ELR (cell line): Measurements from ENCODE around the gene TATDN2.
"Not testable (repeated sequence)": the region's sequence is repeated elsewhere in the genome, so short reads cannot be mapped to it uniquely, and the experiment has no call there.

Experiments used
- DNase-seq: peaks from one replicate; pipeline ENCODE4 v3.0.0-alpha.2; 2015; ENCODE audit warnings: low read depth

The TATDN2 gene

DNA sequence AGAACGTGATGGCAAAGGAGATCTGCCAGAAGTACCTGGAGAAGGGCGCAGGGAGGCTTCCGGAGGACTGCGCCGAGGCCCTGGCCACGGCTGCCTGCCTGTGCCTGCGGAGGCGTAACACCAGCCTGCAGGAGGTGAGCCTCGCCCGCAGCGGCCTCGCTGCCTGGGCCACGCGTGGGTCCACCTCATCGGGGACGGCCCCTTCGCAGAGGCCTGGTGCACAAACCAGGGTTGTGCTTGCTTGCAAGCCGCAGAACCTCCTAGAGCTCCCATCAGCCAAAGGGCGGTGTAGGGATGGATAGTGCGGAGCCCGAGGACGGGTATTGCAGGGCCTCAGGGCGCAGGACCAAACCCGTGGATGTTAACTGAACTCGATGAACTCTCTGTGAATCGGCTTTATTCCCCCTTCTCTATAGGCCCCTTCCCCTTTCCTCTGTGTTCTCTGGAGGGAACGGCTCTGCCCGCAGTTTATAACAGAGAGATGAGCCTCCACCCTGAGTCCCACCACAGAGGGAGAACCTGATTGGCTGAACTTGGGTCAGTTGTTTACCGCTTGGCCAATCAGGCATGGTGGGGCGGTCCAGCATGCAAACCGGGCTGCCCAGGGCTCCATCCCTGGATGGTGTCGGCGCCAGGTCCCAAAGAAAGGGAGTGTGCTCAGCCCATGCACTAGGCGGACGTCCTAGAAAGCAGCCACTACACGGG, 13.6 kb upstream of the TATDN2 start:
- DNase-seq = no peak

DNA sequence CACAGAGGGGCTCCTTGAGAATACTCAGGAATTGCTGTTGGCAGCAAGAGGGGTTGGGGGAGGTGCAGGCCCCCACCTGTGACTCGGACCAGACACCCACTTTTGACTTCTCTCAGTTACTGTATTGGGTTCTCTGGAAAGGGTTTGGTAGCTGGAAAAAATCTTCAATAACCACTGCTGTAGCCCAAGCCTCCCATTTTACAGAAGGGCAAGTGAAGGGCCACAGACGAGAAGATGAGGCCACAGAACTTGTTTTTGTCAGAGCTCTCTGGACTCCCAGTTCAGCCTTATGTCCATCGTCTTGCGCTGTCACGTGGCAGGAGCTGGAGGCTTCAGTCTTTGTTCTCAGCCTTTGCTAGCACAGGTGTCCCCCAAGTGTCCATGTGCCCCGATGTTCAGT, 12.7 kb upstream of the TATDN2 start:
- no peak for DNase-seq

DNA sequence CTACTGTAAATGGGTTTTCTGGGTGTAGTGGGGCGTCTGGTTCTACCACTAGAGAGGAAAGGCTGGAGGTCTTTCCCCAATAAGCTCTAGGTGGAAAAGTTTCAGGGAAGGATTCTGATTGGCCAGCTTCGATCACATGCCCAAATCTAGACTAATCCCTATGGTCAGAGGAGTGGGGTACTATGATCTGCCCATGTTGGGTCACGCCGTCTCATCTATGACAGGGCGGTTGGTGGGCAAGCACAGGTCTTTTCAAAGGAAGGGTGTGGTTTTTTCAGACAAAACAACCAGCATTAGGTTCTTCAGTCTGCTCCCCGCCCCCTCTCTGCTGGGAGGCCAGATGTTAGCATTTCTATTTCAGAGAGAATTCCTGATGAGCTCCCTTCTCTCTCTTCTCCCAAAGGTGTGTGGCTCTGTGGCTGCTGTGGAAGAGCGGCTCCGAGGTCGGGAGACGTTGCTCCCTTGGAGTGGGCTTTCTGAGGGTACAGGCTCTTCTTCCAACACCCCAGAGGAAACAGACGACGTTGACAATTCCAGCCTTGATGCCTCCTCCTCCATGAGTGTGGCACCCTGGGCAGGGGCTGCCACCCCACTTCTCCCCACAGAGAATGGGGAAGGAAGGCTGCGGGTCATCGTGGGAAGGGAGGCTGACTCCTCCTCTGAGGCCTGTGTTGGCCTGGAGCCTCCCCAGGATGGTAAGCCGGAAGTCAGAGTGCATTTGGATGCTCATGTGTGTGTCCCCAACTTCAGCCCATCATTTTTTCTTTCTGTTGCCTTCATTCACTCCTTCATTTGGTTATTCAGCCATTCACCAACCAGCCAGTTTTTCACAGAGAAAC, 9.7 kb upstream of the TATDN2 start:
- DNase-seq = no peak

DNA sequence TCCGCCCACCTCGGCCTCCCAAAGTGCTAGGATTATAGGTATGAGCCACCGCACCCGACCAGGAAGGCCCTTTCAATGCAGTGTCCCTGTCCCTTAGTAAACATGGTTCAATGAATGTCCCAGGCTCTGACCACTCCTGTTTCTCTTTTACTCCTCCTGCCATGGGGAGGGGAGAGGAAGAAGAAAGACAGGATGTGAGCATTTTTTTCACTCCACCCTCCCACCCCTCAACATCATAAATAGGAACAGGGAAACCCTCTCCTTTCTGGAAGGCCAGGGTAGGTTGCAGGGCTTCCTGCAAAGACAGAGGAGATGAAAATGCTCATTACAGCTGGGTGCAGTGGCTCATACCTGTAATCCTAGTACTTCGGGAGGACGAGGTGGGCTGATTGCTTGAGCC, 7.5 kb upstream of the TATDN2 start:
- DNase-seq = no peak

DNA sequence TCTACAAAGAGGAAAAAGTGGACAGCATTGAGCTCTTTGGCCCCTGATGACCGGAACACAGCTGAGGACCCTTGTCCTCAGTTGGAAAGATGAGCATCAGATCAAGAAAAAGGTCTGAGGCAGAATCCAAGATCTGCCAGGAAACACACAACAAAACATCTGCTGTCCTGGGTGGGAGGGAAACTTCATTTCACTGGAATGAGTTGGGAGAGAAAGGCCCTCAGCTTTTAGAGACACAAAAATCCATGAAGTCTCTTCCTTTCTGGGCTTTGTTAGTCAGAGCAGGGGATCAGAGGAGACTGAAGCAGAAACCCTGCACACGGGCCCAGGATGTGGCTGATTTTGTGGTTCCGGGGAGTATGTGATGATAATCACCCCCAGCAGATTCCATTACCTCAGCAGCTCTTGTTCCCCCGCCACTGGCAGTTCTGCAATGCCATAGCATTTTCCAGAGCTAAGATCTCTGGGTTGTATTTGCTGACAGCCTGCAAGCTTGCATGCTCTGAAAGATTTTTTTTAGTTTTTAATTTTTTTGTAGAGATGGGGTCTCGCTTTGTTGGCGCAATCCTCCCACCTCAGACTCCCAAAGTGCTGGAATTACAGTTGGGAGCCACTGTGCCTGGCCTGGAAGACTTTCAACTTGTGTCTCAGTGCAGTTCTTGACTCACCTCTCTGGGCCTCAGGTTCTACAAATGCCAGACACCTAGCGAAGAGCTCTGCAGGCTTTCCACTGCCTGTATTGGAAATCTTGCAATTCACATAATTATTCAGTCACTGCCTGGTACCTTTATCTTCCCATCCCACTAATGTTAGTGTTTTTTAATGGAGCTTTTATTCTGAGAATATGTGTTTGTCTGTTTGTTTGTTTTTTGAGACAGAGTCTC, 5.8 kb upstream of the TATDN2 start:
- DNase-seq = peak; percentile 62

DNA sequence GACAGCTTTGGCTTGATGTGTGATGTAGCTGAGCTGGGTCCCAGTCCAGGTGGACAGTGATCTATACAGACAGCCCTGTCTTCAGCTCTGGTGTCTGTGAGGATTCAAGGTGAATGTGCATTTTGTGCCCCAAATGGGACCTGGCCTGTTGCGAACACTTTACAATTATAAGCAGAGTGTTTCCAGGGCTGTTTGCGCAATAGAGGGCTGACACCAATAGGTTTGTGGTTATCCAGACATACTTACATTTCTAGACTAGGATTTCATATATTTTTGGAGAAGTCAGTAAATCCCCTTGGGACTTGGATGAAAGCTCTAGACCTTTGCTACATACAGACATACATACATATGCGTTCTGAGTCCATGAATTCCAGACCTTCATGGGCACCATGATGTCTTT, 4.2 kb upstream of the TATDN2 start:
- no peak for DNase-seq

DNA sequence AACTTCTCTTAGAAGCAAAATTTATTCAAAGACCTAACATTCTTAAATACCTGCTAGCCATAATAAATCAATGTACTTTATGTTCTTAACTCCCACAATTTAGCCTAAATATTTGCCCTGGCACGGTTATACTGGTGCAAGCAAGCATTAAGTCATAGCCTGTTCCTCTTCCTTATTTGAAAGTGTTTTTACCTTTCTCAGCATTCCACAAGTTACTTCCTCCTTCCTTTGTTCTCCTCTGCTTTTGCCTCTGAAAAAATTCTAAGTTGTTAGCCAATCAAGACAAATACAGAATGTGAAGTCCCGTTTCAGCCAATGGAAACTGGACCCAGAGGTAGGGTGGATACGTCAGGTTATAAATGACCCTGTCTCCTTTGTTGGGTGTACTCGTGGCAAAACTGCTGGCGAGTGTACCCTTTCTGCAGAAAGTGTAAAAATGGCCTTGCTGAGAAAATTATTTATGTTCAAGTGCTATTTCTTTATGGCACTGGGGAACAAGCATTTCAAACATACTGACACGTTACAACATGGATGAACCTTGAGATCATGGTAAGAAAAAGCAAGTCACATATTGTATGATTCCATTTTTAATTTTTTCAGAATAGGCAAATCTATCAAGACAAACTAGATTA, 3.1 kb upstream of the TATDN2 start:
- DNase-seq = no peak

DNA sequence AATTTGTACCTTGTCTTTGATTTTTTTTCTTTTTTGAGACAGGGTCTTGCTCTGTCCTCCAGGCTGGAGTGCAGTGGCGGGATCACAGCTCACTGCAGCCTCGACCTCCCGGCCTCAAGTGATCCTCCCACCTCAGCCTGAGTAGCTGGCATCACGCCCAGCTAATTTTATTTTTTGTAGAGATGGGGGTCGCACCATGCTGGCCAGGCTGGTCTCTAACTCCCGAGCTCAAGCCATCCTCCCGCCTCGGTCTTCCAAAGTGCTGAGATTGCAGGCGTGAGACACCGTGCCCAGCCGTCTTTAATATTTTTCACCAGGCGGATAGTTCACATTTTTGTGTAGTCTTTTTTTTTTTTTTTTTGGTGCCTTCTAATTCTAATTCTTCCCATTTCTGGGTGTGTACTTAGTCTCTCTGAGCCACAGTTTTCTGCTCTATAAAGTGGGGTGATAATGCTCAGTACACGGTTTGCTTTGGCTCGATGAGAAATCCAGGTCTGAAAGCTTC, 528 bp upstream of the TATDN2 start:
- no peak for DNase-seq

DNA sequence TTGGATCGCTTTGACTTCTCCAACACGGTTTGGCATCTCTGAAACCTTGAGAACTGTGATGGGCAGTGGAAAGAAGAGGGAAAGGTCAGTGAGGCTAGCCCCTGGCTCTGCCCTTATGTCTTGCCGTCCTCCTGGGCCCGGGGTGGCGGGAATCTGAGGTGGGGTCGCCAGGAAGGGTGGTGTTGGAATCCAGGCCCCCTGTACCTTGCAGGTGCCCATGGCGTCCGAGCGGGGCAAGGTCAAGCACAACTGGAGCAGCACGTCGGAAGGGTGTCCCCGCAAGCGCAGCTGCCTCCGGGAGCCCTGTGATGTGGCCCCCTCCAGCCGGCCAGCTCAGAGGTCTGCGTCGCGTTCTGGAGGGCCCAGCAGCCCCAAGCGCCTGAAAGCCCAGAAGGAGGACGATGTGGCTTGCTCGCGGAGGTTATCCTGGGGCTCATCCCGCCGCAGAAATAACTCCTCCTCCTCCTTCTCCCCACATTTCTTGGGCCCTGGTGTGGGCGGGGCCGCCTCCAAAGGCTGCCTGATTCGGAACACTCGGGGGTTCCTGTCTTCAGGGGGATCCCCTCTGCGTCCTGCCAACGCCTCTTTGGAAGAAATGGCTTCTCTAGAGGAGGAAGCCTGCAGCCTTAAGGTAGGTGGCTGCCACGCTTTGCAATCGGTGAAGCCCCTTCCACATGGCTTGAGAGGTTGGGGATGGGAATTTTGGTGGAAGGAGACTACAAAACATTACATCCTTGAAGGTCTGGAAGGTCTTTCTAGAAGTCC, 907 bp downstream of the TATDN2 start:
- DNase-seq = peak; percentile 62

DNA sequence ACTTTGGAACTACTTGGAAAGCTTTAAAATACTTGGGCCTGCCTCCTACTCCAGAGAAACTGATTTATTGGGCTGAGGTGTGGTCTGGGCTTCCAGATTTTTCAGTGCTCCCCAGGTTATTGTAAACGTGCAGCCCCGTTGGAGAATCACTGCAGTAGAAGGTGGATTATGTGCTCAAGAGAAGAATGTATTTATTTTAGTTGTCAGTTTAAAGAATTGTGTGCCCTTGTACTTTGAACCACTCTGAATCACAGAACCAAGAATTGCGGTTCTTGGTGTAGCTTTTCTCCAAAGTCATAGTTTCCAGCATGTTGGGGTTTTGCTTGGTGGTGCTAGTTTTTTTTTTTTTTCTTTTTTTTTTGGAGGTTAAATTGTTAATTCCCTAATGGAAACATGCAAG, 1.6 kb downstream of the TATDN2 start:
- DNase-seq = no peak

DNA sequence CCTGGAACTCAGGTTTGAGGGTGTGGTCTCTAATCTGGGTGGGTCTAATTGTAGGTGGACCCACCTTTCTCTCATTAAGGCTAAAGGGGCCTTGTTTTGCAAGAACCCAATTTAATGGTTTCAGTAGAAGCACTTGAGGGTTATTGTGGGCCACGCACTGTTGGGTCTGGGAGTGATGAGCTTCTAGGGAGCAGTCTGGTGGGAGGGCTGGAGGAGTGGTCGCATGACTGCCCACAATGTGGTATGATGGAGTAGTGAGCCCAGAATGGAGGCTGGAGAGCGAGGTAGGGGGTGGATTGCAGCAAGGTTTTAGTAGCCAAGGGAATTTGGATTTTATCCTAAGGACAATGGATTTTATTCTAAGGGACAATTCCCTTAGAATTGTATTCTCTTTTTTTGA, 2.7 kb downstream of the TATDN2 start:
- DNase-seq = no peak

DNA sequence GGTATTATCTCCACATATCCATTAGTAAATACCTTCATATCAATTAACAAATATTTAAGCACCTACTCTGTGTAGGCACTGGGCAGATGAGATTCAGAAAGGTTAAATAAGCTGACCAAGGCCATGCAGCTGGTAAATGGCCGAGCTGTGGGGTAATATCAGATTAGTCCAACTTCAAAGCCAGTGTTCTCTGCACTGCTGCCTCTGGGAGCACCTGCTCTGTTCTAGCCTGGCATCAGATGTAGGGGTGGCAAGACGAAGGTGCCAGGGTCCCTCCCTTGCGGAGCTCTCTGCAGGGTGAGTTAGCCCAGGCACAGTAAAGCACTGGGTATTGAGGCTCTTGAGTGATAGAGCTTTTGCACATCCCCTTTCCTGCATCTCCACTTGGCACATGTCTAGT, 5.5 kb downstream of the TATDN2 start:
- DNase-seq = no peak

DNA sequence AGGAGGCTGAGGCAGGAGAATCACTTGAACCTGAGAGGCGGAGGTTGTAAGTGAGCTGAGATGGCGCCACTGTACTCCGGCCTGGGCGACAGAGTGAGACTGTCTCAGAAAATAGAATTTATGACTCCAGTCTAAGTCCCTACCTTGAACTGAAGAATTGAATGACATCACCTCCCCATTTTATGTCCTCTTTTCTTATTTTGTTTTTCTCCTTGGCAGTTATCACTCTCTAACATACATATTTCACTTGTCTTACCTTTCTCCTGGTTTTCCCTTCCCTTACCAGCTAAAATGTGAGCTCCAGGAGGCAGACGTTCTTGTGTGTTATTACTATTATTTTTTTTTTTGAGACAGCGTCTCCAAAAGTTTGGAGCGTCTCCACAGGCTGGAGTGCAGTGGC, 7.6 kb downstream of the TATDN2 start:
- no peak for DNase-seq

DNA sequence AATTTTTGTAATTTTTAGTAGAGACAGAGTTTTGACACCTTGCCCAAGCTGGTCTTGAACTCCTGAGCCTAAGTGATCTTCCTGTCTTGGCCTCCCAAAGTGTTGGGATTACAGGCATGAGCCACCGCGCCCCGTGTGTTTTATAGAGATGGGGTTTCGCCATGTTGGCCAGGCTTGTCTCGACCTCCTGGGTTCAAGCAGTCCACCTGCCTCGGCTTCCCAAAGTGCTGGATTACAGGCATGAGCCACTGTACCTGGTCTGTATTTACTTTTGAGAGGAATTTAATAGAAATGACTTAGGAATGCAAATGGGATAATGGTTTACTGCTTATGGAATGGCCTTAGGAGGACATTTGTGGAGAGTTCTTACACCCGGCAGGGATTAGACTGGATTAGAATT, 10.8 kb downstream of the TATDN2 start:
- DNase-seq = no peak

DNA sequence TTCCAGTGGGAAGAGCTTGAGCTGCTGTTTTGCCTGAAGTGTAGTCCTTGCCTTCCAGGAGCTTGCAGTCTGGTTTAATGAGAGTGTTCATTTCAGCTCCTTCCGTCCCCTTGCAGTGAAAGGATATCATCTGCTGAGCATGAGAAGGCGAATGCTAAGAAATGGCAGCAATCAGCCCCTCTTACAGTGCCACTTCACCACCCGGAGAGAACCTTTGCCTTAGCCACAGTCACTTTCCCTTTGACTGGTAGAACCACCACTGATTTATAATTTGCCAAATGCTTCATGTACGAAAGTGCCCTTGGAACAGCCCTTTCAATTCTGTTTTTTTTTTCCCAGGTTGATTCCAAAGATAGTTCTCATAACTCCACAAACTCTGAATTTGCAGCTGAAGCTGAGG, 11.5 kb downstream of the TATDN2 start:
- DNase-seq = no peak

DNA sequence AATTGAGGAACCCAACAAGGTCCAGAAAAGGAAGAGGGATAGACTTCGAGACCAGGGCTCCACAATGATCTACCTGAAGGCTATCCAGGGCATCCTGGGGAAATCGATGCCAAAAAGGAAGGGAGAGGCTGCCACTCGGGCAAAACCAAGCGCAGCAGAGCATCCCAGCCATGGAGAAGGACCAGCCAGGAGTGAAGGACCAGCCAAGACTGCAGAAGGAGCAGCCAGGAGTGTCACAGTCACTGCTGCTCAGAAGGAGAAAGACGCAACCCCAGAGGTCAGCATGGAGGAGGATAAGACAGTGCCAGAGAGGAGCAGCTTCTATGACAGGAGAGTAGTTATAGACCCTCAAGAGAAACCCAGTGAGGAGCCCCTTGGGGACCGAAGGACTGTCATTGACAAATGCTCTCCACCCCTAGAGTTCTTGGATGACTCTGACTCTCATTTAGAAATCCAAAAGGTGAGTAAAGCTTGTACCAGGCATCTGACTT, 12.0 kb downstream of the TATDN2 start:
- DNase-seq = no peak

DNA sequence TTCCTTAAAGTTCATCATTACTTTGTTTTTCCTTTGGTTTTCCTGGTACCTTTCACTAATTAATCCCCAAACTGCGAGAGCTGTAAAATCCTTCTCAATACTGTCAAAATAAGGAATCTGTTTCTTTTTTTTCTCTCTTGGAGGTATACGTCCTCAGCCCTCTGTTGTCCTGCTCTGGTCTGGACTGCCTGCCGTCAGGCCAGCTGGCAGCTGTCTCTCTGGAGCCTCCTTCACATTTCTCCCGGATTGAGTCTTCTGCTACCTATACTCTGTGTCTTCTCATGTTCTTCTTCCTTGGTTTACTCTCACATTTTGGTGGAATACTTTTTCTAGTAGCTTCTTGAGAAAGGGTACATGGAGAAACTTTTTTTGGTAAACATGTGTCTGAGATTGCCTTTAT, 13.8 kb downstream of the TATDN2 start:
- no peak for DNase-seq

DNA sequence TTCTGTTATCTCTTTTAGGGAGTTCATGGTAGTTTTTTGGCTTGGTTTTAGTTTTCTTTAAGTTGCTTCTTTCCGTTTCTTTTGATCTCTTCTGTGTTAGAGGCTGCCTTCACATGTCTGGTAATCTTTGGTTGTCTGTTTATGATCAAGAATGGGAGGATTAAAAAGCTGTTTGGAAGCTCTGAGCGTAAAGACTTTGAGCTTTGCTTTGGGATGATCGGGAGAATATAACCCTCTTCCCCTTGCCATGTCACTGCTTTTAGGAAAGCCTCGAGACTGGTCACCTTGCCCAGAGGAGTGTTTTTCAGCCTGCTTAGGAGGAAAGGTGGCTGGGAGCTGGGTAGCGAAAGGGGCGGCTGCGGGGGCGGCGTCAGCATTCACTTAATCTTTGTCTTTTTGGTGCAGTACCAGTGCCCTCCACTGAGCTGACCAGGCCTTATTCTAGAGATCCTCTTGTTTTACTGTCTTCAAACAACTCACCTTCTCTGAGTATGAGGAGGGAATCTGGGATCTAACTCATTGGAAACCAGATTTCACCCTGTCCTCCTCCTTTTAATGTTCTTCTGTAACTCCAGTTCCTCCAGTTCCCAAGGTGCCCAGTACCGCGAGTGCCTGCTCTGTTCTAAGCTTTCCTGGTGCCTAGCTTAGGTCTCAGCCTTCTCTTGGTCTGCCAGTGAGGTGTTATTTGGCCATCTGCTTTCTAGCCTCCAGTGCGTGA, 15.5 kb downstream of the TATDN2 start:
- DNase-seq = peak; percentile 61

DNA sequence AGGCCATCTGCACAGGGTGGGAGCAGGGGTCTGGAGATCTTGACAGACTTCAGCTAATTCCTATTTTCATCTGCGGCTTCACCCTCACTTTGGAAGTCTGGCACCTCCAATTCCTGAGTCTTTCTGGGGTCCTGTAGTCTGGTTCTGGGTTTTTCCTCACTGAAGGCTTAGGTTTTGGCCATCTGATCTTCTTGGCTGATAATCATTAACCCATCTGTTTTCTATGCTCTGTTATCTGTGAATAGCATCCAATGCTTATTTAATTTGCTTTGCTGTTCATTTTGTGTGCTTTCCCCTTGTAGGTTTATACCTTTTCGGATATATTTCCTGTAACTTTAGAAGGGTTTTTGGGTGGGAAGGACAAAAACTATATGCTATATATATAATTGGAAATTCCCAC, 17.6 kb downstream of the TATDN2 start:
- no peak for DNase-seq

DNA sequence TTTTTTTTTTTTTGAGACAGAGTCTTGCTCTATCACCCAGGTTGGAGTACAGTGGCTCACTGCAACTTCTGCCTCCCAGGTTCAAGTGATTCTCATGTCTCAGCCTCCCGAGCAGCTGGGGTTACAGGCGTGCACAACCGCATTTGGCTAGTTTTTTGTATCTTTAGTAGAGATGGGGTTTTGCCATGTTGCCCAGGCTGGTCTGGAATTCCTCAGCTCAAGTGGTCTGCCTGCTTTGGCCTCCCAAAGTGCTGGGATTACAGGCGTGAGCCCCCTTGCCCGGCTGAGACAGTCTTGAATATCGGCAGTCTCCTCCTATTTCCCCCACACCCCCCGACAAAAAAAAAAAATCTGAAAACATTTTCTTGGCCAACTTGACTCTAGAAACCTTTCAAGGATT, 18.7 kb downstream of the TATDN2 start:
- not testable (repeated sequence) for DNase-seq
